Stimulated activated CD8-positive, alpha-beta memory T cell treated with anti-CD3 and anti-CD28 coated beads, Interleukin-7, amount 100 ng/mL, for 4 hours (primary cell): ENCODE results near the gene TIMP2.
"Not testable (repeated sequence)": the region's sequence is repeated elsewhere in the genome, so short reads cannot be mapped to it uniquely, and the experiment has no call there.

Experiments
- DNase-seq, 2 donors: peaks; one replicate each; pipeline ENCODE4 v3.0.0-alpha.2; 2020; ENCODE audit warnings: low read depth in 2 of 2

Gene TIMP2

DNA sequence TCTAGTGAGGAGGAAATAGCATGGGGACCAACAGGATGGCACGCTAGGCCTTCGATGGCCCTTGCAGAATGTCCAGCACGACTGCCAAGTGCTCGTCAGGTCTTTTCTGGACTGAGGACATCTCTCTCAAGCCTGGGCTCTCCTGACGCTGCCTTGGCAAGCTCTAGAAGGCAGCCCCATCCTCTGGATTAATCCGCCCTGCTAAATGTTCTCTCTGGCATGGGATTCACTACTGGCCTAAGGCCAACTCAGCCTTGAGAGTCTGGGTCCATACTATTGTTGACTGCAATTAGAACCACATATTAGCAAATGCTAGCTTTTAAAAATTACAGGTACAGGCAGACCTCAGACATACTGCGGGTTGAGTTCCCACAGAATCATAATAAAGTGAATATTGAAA lies 19.6 kb downstream of the TIMP2 start:
- no peak for DNase-seq

- no peak for DNase-seq
Measured at GRCh38 chr17:78905116-78905515, 20.1 kb downstream of the TIMP2 start.

DNA sequence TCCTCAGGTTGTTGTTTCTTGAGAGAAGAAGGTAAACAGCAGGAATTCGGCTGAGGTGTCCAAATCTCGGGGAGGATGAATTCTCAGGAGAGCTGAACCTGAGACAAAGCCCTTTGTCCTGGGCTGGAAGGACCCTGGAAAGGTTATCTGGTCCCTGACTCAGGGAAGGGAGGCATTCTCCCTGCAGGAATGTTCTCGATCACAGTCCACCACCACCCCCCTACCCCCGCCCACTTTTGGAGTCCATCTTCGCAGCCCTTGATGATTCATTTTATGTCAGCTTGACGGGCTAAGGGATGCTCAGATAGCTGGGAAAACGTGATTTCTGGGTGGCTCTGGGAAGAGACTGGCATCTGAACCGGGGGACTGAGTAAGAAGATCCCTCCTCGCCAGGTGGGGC lies 20.8 kb downstream of the TIMP2 start:
- no peak for DNase-seq

DNA sequence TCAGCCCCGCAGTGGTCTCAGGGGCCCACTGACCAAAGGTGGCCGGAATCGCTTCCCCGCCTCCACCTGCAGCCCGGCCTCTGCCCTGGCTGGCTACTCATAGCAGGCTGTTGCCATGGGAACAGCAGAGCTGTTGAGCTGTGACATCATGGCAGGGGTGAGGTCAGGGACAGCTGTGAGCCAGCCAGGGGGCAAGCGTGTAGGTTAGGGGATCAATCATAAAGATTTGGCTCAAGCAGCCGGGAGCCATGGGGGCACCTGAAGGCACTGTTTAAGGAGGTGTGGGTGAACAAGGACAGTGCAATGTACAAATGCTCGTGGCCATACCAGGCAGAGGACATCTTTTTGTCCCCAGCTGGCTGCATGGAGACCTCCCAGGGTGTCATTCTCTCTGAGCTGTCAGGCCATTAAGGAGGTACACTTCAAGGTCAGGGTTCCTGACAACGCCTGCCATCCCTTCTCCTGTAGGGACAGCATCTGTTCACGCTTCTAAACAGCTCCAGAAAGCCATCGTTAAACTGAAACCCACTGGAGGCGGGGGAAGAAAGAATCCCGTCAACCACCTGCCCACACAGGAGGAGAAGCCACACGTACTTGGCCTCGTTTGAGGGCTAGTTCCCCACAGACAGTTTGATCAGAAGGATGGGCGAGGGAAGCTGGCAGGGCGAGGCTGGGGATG lies 21.9 kb downstream of the TIMP2 start, which contains the start of gene CEP295NL:
Gene CEP295NL (minus strand): TSS at position 101 of the 679 bp plus-strand sequence. CDS start 1,373 bp downstream, outside the sequence.
- DNase-seq, result no peak

- not testable (repeated sequence) for DNase-seq
Measured at GRCh38 chr17:78902231-78902630, 23.0 kb downstream of the TIMP2 start.

DNA sequence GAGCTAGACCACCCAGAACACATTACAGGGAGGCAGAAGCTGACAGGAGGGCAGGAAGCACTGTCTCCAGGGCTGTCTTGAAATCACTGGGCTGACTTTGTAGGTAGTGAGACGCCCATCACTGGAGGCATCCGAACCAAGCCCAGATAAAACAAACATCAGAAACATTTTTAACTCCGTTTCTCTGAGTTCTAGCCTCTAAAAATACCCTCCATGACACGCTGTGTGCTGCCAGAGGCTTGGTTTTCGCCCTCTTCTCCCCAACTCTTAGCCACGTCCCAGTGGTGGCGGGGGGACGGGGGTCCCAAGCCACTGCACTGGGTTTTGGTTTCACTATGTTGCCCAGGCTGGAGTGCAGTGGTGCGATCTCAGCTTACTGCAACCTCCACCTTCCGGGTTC lies 23.4 kb downstream of the TIMP2 start:
- DNase-seq, result no peak

- DNase-seq, result no peak
Measured at GRCh38 chr17:78900816-78901215, 24.4 kb downstream of the TIMP2 start.

- DNase-seq, result no peak
Measured at GRCh38 chr17:78899361-78900260, 25.6 kb downstream of the TIMP2 start.

DNA sequence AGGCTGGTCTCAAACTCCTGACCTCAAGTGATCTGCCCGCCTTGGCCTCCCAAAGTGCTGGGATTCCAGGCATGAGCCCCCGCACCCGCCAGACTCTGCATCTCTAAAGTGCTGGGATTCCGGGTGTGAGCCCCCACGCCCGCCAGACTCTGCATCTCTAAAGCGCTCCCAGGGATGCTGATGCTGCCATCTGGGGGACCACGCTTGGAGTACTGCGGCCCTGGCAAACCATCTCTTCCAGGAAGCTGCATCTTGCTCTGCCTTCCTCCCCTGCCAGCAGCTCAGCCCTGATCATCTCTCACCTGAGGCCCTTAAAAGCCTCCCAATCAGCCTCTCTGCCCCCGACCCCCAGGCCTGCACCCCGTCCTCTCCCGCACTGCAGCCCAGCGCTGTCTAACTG lies 26.2 kb downstream of the TIMP2 start:
- no peak for DNase-seq

DNA sequence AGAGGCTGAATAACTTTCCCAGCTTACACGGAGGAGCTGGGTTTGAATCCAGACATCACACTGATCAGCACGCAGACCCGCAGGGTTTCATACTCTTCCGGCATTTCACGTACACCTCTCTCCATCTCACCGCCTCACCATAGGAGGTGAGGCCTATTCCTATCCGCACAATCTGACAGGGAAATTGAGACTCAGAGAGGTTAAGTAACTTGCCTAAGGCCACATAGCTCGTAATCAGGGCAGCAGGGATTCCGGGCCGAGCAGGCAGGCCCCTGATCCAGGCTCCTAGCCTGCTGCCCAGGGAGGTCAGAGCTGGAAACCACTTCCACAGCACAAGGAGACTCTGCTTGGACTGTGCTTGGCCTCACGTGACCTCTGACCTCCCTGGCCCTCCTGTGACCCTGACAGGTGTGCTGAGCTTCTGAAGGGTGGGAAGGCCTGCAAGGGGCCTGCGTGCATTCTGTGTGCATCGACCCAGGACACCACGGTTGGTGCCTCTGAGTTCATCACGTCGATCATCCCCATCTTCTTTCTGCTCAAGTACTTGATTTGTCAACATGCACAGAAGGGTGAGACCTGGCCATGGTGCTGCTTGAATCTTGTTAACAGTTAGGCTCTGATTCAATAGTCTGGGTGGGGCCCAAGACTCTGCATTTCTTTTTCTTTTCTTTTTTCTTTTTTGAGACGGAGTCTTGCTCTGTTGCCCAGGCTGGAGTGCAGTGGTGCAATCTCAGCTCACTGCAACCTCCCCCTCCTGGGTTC lies 26.9 kb downstream of the TIMP2 start:
- DNase-seq, result no peak

- DNase-seq, result no peak
Measured at GRCh38 chr17:78897664-78898047, 27.5 kb downstream of the TIMP2 start.

DNA sequence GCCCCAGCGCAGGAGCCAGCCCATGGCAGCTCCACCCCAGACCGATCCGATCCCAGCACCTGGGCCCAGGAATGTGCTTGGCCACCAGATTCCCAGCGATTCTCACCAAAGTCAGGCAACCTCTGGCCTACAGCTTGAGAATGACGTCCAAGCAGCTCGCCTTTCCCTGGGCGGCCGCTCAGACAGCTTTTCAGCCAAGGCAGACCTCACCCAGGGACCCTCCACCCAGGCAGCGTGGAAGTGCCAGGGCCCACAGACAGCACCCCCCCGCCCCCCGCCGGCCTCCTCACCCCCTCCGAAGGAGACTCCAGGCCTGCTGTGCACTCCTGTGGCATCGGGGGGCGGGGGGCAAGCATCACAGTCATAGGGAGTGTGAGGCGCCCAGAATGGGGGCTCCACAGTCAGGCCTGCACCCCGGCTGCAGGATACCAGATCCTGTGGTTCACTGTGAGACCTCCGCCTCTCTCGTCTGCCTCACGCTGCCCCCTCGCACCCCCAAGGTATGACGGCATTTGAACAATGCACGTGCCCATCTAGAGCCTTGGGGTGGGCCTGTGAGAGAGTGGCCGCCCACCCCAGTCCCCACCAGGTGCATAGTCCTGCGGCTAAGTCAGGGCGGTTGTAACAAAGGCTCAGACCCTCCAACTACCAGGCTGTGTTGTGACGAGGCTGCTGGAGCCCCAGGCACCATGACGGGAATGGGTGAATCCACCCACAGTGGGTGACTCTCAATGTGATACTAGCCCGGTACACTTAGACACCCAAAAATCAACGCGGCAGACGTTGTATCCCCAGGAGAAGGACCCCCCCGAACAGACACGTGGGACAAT lies 28.1 kb downstream of the TIMP2 start:
- DNase-seq, result no peak

GRCh38 chr17:78896091-78896833 lies 28.9 kb downstream of the TIMP2 start:
- no peak for DNase-seq

- DNase-seq, result no peak
Measured at GRCh38 chr17:78895322-78895721, 29.9 kb downstream of the TIMP2 start.

DNA sequence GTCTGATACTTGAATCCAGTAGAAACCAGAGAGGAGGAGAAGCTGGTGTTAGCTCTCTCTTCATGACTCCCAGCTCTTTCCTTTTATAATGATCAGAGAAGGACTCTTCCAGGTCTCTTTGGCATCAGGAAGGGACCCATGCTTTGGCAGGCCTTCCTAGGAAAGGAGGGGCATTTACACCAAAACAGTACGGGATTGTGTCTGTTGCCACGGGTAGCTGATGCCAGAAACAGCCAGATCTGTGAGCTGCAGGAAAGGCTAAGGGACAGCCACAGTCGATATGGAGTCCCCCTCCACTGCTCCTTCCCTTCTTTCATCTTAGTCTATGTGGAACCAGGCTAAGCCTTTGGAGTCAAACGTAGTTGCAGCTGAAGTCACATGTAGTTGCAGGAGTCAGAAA lies 31.5 kb downstream of the TIMP2 start:
- no peak for DNase-seq

- no peak for DNase-seq
Measured at GRCh38 chr17:78892936-78893379, 32.2 kb downstream of the TIMP2 start.

- no peak for DNase-seq
Measured at GRCh38 chr17:78892520-78892919, 32.7 kb downstream of the TIMP2 start.

DNA sequence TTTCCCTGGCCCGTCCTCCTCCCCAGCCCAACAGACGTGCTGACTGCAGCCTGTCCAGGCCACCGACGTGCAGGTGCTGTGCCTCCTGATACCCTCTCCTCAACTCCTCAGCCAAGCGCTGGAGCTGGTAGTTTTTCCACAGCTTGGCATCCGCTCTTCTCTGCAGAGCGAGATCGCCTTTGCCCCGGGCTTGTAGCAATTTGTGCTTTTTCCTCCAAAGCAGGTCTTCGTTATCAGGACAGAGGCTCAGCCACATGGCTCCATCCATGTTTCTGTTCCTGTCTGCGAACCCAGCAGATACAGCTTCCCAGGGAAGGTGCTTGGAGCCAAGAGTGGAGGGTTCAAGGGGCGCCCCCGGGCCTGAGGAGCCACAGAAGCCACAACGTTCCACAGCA lies 33.1 kb downstream of the TIMP2 start:
- DNase-seq, result no peak

DNA sequence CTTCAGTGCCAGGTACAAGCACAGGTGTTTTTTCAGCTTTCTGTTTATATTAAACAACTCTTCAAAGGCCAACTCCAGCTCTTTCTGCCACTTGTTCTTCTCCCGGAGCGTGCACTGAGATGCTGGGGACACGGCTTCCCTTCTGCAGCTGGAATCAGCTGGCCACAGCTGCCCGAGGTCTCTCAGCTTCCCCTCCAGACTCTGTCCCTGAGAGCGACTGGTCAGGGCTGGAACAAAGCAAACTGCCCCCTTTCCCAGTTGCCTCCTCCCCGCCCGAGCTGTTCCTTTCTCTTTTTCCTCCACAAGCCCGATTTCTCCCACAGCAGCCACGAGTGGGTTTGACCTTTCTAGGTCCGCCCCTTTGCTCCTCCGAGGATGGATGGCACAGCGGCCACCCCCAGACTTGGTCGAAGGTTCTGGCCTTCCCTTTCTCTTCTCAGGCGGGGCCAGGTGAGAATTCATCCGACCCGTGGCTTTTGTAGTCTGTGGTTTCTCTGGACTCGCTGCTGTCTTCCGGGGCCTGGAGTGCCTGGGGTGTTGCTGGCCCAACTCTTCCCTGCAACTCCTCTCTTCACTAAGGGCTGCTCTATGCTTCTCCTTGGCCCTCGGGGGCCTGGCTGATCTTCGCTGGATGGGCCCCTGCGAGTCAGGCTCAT lies 33.7 kb downstream of the TIMP2 start:
- no peak for DNase-seq

DNA sequence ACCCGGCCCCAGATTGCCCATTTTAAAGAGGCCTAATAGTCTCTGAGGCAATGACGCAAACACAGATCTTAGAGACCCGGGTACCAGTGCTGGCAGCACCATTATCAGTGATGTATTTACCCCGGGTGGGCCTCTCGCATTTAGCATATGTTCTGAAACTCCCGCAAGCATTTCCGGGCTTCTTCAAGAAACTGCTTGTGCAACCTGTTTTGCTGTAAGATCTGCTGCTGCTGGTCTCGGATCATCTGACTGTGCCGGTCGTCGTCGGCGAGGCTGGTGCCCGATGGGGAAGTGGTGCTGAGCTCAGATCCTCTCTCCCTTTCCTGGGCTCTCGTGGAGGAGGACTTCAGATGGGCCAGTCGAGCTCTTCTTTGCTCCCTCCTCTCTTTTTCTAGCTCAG lies 34.7 kb downstream of the TIMP2 start:
- DNase-seq, result peak in 1 of 2 donors; percentile 29
